NT2/D1 (cell line): ENCODE results near the gene TMX2.

Source experiments
- SUZ12 ChIP-seq: IDR thresholded peaks from 2 replicates; pipeline ENCODE4 v1.6.1; 2011; ENCODE audit not compliant: insufficient read length, insufficient read depth; ENCODE audit errors: extremely low read depth
- YY1 ChIP-seq: IDR thresholded peaks from 2 replicates; pipeline ENCODE4 v1.6.1; 2011; ENCODE audit not compliant: insufficient read length, insufficient read depth
- ZNF274 ChIP-seq: IDR thresholded peaks from 2 replicates; pipeline ENCODE4 v1.6.1; 2011; ENCODE audit warnings: mild to moderate bottlenecking, low read depth, low read length

GRCh38 chr11:57770793-57771192 lies 58.4 kb downstream of the TMX2 start:
- TF ChIP-seq YY1 (no peak), ZNF274 (no peak), SUZ12 (no peak)
